Stomach (tissue), 9 donors: ENCODE measurements around the gene TAF1B. TPM values are rescaled to one million over a fixed set of nuclear protein-coding genes. Genes with fewer than 3 reads are reported as not detected.

ENCODE experiments used
- DNase-seq, 2 donors: peaks; one replicate each; pipeline versions ENCODE4 v3.0.0 to v3.0.0-alpha.2; 2013 to 2019
- H3K27ac ChIP-seq, 5 donors: fragments of 200-600 bp in 4 of 5; sonication (generic) in 4 of 5; one replicate each; pipeline ENCODE4 v1.5.1; 2013 to 2019; ENCODE audit warnings: mild to moderate bottlenecking in 1 of 5, moderate library complexity in 1 of 5
- H3K27me3 ChIP-seq, 3 donors: fragments of 200-600 bp; sonication (generic); one replicate each; pipeline ENCODE4 v1.5.1; 2017 to 2019; ENCODE audit warnings: mixed run types in 1 of 3
- H3K36me3 ChIP-seq, 4 donors: fragments of 200-600 bp; sonication (generic); 1 replicate in 3 of 4; 2 replicates in 1 of 4; pipeline ENCODE4 v1.5.1; 2016 to 2019
- H3K4me1 ChIP-seq, 4 donors: fragments of 200-600 bp; sonication (generic); one replicate each; pipeline ENCODE4 v1.5.1; 2016 to 2019
- H3K4me3 ChIP-seq, 4 donors: fragments of 200-600 bp; sonication (generic) in 3 of 4; one replicate each; pipeline ENCODE4 v1.5.1; 2016 to 2019; ENCODE audit warnings: mild to moderate bottlenecking in 1 of 4
- H3K9me3 ChIP-seq, 4 donors: fragments of 200-600 bp; sonication (generic); one replicate each; pipeline ENCODE4 v1.5.1; 2016 to 2019
- CTCF ChIP-seq, 7 experiments: fragments of 450-650 bp in 4 of 7; fragments of 200-600 bp in 3 of 7; sonication (generic) in 3 of 7; IDR thresholded peaks; one replicate each; pipeline ENCODE4 v1.5.1; 2016 to 2019; ENCODE audit warnings: antibody characterized with exemption in 7 of 7, control low read depth in 2 of 7, mild to moderate bottlenecking in 1 of 7
- EP300 ChIP-seq: sonication (generic); formaldehyde crosslinking; IDR thresholded peaks from one replicate; pipeline ENCODE4 v1.6.1; 2017; ENCODE audit warnings: antibody characterized with exemption
- POLR2A ChIP-seq, 4 donors: fragments of 450-650 bp; IDR thresholded peaks; one replicate each; pipeline ENCODE4 v1.6.1; 2016; ENCODE audit warnings: antibody characterized with exemption in 4 of 4, control low read depth in 2 of 4, mild to moderate bottlenecking in 1 of 4, moderate library complexity in 1 of 4
- POLR2AphosphoS5 ChIP-seq, 3 donors: sonication (generic); formaldehyde crosslinking; IDR thresholded peaks; one replicate each; pipeline ENCODE4 v1.6.1; 2016; ENCODE audit warnings: antibody characterized with exemption in 3 of 3
- whole genome bisulfite sequencing, 5 donors: extraction: QIAGEN DNeasy Blood & Tissue Kit in 3 of 5; methylation state at CpG; one replicate each; pipeline versions ENCODE4 v1.1.5 to v1.1.7; 2013 to 2018; 5-methylcytosine and 5-hydroxymethylcytosine counted together
- intact Hi-C: fragments of 100-400 bp; cut with DNase I; formaldehyde crosslinking; loops from one replicate; pipeline ENCODE4 v1.15.1; 2023; ENCODE audit warnings: low total_unique reads
- polyA plus RNA-seq, 3 donors: library from polyadenylated mRNA; stranded (reverse); fragments of 200-250 nt; gene quantifications; one replicate each; pipeline ENCODE4 v1.2.3, GENCODE V29; 2013
- total RNA-seq, 5 donors: library from RNA; depleted of rRNA; stranded (reverse); fragments of >200 nt; gene quantifications; one replicate each; pipeline versions ENCODE4 v1.1.0 to v1.2.3, GENCODE V29; 2014 to 2016
- donor health status: healthy with polysubstance abuse.
- donor health status: Bipolar disorder and iron deficiency.
- donor health status: healthy.

The TAF1B gene
- total and polyA plus RNA-seq, 8 donors = 3.8 to 34.6 (median 6.4) TPM

GRCh38 chr2:9952286-9952737 lies 109.0 kb downstream of the TAF1B start:
- H3K4me3 ChIP-seq = peak overlapping the region; percentile 65 to 87 (median 78)
- H3K9me3 ChIP-seq = no peaks in the 10 kb centered on the region
- TF ChIP-seq POLR2AphosphoS5 (IDR thresholded peaks at IDR 0.05) (no peak), POLR2A (IDR thresholded peaks at IDR 0.05) (no peak), CTCF (IDR thresholded peaks at IDR 0.05) (no peak), EP300 (no peak)
- H3K27me3 ChIP-seq = peaks cover 0 to 13% (median 2%) of the 10 kb centered on the region in 3 donors
- H3K27ac ChIP-seq = peak overlapping the region in 4 of 5 donors; percentile 68 to 89 (median 86)
- intact Hi-C loops = loop anchor here (10.0 kb wide), 1 partner anchor 108 kb away; the partner anchor contains the start of gene TAF1B
- no peak for DNase-seq
- peaks cover 0 to 34% (median 13%) of the 10 kb centered on the region in 4 donors for H3K4me1 ChIP-seq
- 21 to 24% (median 22%) methylated on average over 15 of the region's 15 CpGs for WGBS, 5 donors
- H3K36me3 ChIP-seq = no peaks in the 10 kb centered on the region

DNA sequence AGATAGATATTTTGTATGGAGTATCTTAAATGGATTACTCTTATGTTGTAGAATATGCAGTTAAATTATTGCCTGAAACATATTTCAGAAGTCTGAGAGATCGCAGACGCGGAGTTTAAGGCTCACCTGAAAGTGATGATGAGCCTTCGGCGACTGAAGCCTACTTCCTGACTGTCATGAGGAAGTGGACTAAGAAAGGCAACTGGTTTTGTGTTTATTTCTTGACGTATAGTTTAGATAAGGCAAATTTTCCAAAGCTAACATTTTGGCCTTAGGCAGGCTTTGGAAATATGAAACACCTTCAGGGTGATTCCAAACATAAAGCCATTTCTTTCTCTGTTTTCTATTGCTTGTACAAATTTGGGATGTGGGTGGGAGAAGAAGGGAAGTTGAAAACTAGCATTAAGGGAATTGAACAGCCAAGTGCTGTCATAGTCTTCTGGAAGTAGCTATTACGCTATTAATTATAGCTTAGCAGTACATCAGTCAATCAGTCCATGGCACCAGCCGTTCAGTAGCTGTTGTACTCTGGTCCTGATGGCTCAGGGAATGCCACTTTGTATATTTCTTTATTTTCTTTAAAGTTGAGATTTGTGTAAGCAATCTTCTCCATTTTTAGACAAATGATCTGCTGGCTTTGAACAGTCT lies 109.7 kb downstream of the TAF1B start:
- Histone ChIP-seq H3K27ac (no peak overlapping the region), H3K9me3 (no peaks in the 10 kb centered on the region), H3K27me3 (peaks cover 0 to 13% (median 2%) of the 10 kb centered on the region in 3 donors), H3K4me1 (peaks cover 0 to 34% (median 13%) of the 10 kb centered on the region in 4 donors), H3K36me3 (no peaks in the 10 kb centered on the region), H3K4me3 (peak overlapping the region in 1 of 4 donors; percentile 65)
- WGBS, 5 donors = 73 to 80% (median 76%) methylated on average over 8 of the region's 8 CpGs
- DNase-seq = no peak
- intact Hi-C loops = loop anchor here (10.0 kb wide), 1 partner anchor 108 kb away; the partner anchor contains the start of gene TAF1B
- TF ChIP-seq POLR2AphosphoS5 (IDR thresholded peaks at IDR 0.05) (no peak), POLR2A (IDR thresholded peaks at IDR 0.05) (no peak), CTCF (IDR thresholded peaks at IDR 0.05) (no peak), EP300 (no peak)

DNA sequence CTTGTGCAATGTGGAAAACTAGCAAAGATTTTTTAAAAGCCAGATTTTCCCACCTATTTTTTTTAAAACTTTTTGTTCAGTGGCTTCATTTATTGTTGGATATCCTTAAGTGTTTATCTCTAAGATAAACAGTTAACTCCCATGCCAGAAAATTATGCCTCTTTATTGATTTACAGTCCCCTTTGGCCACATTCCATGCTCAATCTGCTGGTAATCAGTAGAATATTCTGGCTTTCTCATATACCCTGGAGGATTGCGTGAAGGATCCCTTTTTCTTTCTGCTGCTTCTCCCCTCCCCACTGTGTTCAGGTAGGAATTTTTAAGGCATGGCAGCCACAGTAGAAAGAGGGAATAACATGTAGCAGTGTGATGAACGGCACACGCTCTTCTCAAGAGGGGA lies 110.9 kb downstream of the TAF1B start:
- no peaks in the 10 kb centered on the region for H3K36me3 ChIP-seq
- no peak overlapping the region for H3K4me3 ChIP-seq
- intact Hi-C loops = loop anchor here (10.0 kb wide), 1 partner anchor 109 kb away; the partner anchor contains the start of gene TAF1B
- TF ChIP-seq CTCF (IDR thresholded peaks at IDR 0.05) (no peak), EP300 (no peak), POLR2AphosphoS5 (IDR thresholded peaks at IDR 0.05) (no peak)
- peaks cover 0 to 34% (median 13%) of the 10 kb centered on the region in 4 donors for H3K4me1 ChIP-seq
- no peak overlapping the region for H3K27ac ChIP-seq
- no peaks in the 10 kb centered on the region for H3K9me3 ChIP-seq
- H3K27me3 ChIP-seq = peaks cover 0 to 13% (median 2%) of the 10 kb centered on the region in 3 donors
- WGBS, 5 donors = 32 to 67% (median 38%) methylated on average over 3 of the region's 3 CpGs
- peak in 1 of 2 donors; percentile 37 for DNase-seq

- Histone ChIP-seq H3K27me3 (no peaks in the 10 kb centered on the region), H3K36me3 (peaks cover 0 to 8% (median 4%) of the 10 kb centered on the region in 4 donors), H3K27ac (no peak overlapping the region), H3K4me3 (no peak overlapping the region), H3K9me3 (no peaks in the 10 kb centered on the region), H3K4me1 (peaks cover 0 to 14% (median 2%) of the 10 kb centered on the region in 4 donors)
- intact Hi-C loops = loop anchor here (10.0 kb wide), 1 partner anchor 113 kb away; the partner anchor contains the start of gene TAF1B
- WGBS, 5 donors = 90 to 97% (median 95%) methylated on average over 8 of the region's 8 CpGs
- no peak for DNase-seq
- TF ChIP-seq EP300 = no peak
- TF ChIP-seq POLR2A (IDR thresholded peaks at IDR 0.05) = no peak
- no peak for TF ChIP-seq POLR2AphosphoS5 (IDR thresholded peaks at IDR 0.05)
- no peak for TF ChIP-seq CTCF (IDR thresholded peaks at IDR 0.05)
Measured at GRCh38 chr2:9958057-9958456, 114.8 kb downstream of the TAF1B start.
